Measurements from ENCODE around the gene ADCY3.

DNA sequence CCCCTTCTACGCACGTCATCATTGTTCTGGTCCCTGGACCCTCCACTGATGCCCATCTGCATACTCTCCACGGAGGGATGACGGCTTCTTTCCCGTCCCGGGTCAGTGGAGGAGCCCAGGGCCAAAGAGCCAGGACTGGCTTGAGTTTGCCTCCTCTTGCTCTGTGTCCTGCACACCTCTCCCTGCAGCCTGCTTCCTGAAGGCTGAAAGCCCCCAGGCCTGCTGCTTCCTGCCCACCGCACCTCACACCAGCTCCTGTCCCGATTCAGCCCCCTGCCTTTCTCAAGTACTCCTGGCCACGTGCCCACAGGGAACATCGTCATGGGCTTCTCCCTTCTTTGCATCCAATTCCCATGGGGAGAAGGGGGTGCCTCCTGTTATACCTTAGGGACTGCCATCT lies 7.1 kb downstream of the ADCY3 start:
- TF ChIP-seq, protein P1, sequence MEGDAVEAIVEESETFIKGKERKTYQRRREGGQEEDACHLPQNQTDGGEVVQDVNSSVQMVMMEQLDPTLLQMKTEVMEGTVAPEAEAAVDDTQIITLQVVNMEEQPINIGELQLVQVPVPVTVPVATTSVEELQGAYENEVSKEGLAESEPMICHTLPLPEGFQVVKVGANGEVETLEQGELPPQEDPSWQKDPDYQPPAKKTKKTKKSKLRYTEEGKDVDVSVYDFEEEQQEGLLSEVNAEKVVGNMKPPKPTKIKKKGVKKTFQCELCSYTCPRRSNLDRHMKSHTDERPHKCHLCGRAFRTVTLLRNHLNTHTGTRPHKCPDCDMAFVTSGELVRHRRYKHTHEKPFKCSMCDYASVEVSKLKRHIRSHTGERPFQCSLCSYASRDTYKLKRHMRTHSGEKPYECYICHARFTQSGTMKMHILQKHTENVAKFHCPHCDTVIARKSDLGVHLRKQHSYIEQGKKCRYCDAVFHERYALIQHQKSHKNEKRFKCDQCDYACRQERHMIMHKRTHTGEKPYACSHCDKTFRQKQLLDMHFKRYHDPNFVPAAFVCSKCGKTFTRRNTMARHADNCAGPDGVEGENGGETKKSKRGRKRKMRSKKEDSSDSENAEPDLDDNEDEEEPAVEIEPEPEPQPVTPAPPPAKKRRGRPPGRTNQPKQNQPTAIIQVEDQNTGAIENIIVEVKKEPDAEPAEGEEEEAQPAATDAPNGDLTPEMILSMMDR (IDR thresholded peaks at IDR 0.05): no peak
- no peak for TF ChIP-seq ZFX (IDR thresholded peaks at IDR 0.05; ENCODE audit: borderline replicate concordance)
